GM19035 (cell line): ENCODE results near the gene SCAP.

Experiments
- ATAC-seq: cut with Tn5 transposase; IDR thresholded peaks from one replicate; pipeline ENCODE4 v1.9.1; 2021; ENCODE audit not compliant: unreplicated experiment

Gene SCAP

DNA sequence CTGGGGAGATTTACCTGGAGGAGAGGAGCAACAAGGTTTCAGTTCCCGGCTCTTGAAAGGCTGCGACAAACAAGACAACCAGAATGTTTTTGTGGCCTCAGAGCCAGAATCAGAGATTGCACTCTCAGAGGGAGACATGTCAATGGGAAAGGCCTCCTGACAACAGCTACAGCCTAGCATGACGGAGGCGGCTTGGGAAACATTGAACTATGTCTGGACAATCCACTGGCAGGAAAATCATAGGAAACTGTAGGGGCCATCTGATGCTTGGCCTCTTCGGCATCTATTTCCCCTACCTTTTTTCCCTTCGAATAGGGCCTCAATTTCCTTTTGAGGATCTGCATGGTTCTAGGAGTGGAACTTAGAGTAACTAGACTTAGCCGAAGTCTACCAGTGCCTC is 108.1 kb downstream of the SCAP start:
- no peak for ATAC-seq

DNA sequence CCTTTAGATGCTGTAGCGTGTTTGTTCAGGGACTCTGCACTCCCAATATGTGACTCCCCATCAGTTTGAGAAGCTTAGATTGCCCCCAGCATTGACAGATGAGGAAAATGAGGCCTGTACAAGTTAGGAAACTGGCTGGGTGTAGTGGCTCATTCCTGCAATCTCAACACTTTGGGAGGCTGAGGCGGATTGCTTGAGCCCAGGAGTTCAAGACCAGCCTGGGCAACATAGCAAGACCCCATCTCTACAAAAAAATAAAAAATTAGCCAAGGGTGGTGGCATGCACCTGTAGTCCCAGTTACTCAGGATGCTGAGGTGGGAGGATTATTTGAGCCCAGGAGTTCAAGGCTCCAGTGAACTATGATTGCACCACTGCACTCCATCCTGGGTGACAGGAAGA is 108.9 kb downstream of the SCAP start:
- no peak for ATAC-seq

DNA sequence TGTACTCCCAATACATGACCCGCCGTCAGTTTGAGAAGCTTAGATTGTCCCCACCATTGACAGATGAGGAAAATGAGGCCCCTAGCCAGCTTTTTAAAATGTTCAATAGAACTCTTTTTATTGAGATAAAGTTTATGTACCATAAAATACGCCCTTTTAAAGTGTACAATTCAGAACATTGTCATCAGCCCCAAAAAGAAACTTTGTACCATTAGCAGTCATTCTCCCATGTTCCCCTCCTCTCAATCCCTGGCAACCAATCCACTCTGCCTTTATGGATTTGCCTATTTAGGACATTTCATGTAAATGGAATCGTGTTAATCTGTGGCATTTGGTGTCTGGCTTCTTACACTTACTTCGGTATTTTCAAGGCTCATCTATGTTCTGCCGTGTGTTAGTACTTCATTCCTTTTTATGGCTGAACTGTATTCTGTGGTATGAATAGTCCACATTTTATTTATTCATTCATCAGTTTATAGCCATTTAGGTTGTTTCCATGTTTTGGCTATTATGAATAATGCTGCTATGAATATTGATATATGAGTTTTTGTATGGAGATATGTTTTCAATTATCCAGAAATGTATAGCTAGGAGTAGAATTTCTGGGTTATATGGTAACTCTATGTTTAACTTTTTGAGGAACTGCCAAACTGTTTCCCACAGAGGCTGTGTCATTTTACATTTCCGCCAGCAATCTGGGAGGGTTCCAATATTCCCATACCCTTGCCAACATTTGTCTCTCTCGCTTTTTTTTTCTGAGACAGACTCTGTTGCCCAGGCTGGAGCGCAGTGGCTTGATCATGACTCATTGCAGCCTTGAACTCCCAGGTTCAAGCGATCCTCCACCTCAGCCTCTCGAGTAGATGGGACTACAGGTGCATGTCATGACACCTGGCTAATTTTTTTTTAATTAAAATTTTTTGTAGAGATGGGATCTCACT is 110.3 kb downstream of the SCAP start:
- ATAC-seq = no peak
